Upper lobe of right lung (tissue), 1 donor: ENCODE data around the gene SLC45A1. TPM values are rescaled to one million over a fixed set of nuclear protein-coding genes. Genes with fewer than 3 reads are reported as not detected.

Source experiments
- ATAC-seq: fragments of 200-7000 bp; cut with Tn5 transposase; one replicate; pipeline ENCODE4 v1.9.1; 2020; ENCODE audit warnings: mild to moderate bottlenecking, moderate library complexity
- DNase-seq: peaks from one replicate; pipeline ENCODE4 v3.0.0-alpha.2; 2020
- H3K27ac ChIP-seq: fragments of 200-600 bp; one replicate; pipeline ENCODE4 v1.8.0; 2022
- H3K27me3 ChIP-seq: fragments of 200-600 bp; one replicate; pipeline ENCODE4 v1.8.0; 2022; ENCODE audit warnings: mild to moderate bottlenecking
- H3K36me3 ChIP-seq: fragments of 200-600 bp; one replicate; pipeline ENCODE4 v1.8.0; 2022
- H3K4me1 ChIP-seq: fragments of 200-600 bp; one replicate; pipeline ENCODE4 v1.8.0; 2022
- H3K4me3 ChIP-seq: fragments of 200-600 bp; one replicate; pipeline ENCODE4 v1.8.0; 2022; ENCODE audit warnings: mild to moderate bottlenecking
- H3K9me3 ChIP-seq: fragments of 200-600 bp; one replicate; pipeline ENCODE4 v1.8.0; 2022
- CTCF ChIP-seq: fragments of 200-600 bp; IDR thresholded peaks from one replicate; pipeline ENCODE4 v1.8.0; 2022; ENCODE audit warnings: antibody characterized with exemption
- intact Hi-C: fragments of 100-400 bp; cut with DNase I; formaldehyde crosslinking; loops from one replicate; pipeline ENCODE4 v1.11.0; 2022
- total RNA-seq: library from RNA; stranded (reverse); fragmentation: NEBNext Ultra II Directional; extraction: Animal tissue kit (Norgen Biotek cat#: 25700); gene quantifications from one replicate; pipeline ENCODE4 v1.2.1, GENCODE V29; 2021
- donor health status: DM: no; HTN: yes; CAD: no; lungs with severe emphysema.

The SLC45A1 gene
- total RNA-seq, 1 donor from 2014 or later = 1.9 TPM

- Histone ChIP-seq H3K9me3 (no peaks in the 10 kb centered on the region), H3K36me3 (no peaks in the 10 kb centered on the region), H3K27ac (no peak overlapping the region), H3K27me3 (no peaks in the 10 kb centered on the region), H3K4me1 (no peaks in the 10 kb centered on the region), H3K4me3 (no peak overlapping the region)
- no peak for ATAC-seq
- no peak for DNase-seq
- intact Hi-C loops = no loop called here
- no peak for TF ChIP-seq CTCF
These were observed 10.4 kb downstream of the SLC45A1 start for GRCh38 chr1:8328271-8328670.

DNA sequence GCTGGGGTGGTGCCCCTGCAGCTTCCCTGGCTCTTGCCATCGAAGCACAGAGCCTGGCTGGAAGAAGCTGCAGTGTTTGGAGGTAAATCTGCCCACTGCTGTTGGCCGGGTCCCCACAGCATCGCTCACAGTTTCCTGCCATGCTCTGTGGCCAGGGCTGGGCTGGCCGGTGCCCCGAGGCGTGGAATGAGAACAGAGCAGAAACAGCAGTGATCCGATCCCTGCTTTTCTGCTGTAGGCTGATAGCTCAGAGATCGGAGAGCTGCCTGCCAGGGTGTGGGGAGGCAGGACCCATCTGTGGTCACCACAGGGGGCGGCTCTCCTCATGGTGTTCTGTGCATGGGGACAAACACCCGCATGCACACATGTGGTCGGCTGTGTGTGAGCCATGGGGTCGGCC is 11.5 kb downstream of the SLC45A1 start:
- Histone ChIP-seq H3K9me3 (no peaks in the 10 kb centered on the region), H3K27me3 (no peaks in the 10 kb centered on the region), H3K27ac (no peak overlapping the region), H3K36me3 (no peaks in the 10 kb centered on the region), H3K4me3 (no peak overlapping the region), H3K4me1 (no peaks in the 10 kb centered on the region)
- peak; percentile 30 for ATAC-seq
- intact Hi-C loops = no loop called here
- no peak for TF ChIP-seq CTCF
- DNase-seq = no peak

DNA sequence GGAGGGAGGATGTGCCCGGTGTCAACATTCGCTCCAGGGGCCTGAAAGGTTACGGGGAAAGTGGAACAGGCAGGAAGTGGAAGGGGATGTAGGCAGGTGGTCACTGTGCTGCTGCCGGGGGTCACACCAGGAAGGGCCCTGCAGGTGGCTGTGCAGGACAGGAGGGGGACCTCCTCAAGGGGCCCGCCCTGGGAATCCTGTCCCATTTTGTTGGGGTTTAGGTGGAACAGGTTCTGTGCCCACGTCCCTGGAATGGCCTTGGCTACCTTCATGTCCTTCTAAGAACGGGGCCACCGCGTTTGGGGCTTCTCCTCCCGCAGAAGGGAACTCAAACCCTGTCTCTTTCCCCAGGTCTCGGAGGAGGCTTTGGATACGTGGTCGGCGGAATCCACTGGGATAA is 11.9 kb downstream of the SLC45A1 start:
- peak; percentile 20 for ATAC-seq
- Histone ChIP-seq H3K9me3 (no peaks in the 10 kb centered on the region), H3K4me3 (no peak overlapping the region), H3K36me3 (no peaks in the 10 kb centered on the region), H3K4me1 (no peaks in the 10 kb centered on the region), H3K27me3 (no peaks in the 10 kb centered on the region), H3K27ac (no peak overlapping the region)
- no peak for TF ChIP-seq CTCF
- intact Hi-C loops = no loop called here
- no peak for DNase-seq

GRCh38 chr1:8330271-8331125 is 12.6 kb downstream of the SLC45A1 start:
- DNase-seq = no peak
- no peak overlapping the region for H3K27ac ChIP-seq
- no peaks in the 10 kb centered on the region for H3K27me3 ChIP-seq
- H3K36me3 ChIP-seq = no peaks in the 10 kb centered on the region
- no peaks in the 10 kb centered on the region for H3K9me3 ChIP-seq
- H3K4me1 ChIP-seq = no peaks in the 10 kb centered on the region
- no peak for TF ChIP-seq CTCF
- intact Hi-C loops = no loop called here
- ATAC-seq = peak; percentile 16
- no peak overlapping the region for H3K4me3 ChIP-seq

DNA sequence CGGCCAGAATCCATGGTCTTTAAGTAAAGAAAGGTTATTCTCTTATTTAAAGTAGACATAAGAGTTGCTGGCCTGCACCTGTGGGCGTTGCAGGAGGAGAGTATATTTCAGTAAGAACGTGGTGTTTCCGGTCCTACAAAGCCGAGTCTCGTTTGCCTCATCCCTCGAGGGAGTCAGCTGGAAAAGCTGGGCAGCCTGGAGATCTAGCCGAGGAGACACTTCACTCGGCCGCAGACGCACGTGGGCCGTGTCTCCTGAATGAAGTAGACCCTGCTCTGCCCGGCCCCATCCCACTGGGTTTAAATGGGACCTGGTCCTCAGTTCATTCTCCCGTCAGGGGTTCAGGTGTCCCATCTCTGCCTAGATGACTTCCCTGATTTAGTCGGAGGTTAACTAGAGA is 14.9 kb downstream of the SLC45A1 start:
- no peak for TF ChIP-seq CTCF
- no peak for DNase-seq
- no peak overlapping the region for H3K4me3 ChIP-seq
- H3K4me1 ChIP-seq = no peaks in the 10 kb centered on the region
- no peak for ATAC-seq
- no peaks in the 10 kb centered on the region for H3K36me3 ChIP-seq
- no peaks in the 10 kb centered on the region for H3K27me3 ChIP-seq
- intact Hi-C loops = no loop called here
- H3K9me3 ChIP-seq = no peaks in the 10 kb centered on the region
- no peak overlapping the region for H3K27ac ChIP-seq
